Measurements from ENCODE around the gene ITGA4. TPM values are rescaled to one million over a fixed set of nuclear protein-coding genes. Genes with fewer than 3 reads are reported as not detected.

The ITGA4 gene
- total and polyA plus RNA-seq, 9 donors: 1.0 to 7.2 (median 2.1) TPM

DNA sequence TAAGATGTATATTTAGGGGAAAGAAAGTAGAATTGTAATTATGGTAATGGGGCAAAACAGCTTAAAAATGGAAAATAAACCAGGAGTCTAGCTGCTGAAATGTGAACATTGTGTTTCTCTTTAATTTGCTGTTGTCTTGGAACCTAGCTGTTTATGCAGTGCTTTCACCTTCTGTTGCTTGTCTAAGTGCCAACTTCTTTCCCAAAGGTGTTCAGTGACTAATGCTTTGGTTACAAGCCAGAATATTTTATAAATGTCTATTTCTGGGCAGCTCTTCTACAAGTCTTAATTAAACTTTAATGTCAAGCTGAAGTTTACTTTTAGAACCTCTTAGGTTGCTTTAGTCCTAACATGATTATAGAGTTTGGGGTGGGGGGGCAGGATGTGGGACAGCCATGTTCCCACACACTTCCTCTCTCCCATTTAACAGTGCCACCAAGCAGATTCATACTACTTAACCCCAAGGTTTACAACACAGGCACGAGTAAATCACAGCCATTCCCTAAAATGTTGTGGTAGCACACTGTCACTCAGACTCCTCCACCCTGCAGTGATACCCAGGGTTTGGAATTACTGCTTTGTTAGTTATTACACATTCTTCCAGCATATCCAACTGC is 60.6 kb downstream of the ITGA4 start:
- H3K9me3 ChIP-seq: no peaks in the 10 kb centered on the region
- no peaks in the 10 kb centered on the region for H3K27me3 ChIP-seq
- DNase-seq: no peak
- H3K36me3 ChIP-seq: no peaks in the 10 kb centered on the region
- H3K4me1 ChIP-seq (ENCODE audit: insufficient read depth): no peaks in the 10 kb centered on the region
- H3K27ac ChIP-seq: no peak overlapping the region
- 67 to 86% (median 82%) methylated on average over 1 of the region's 1 CpG for WGBS, 3 donors
- intact Hi-C loops (cut with DNase I): no loop called here
- TF ChIP-seq, protein P1, sequence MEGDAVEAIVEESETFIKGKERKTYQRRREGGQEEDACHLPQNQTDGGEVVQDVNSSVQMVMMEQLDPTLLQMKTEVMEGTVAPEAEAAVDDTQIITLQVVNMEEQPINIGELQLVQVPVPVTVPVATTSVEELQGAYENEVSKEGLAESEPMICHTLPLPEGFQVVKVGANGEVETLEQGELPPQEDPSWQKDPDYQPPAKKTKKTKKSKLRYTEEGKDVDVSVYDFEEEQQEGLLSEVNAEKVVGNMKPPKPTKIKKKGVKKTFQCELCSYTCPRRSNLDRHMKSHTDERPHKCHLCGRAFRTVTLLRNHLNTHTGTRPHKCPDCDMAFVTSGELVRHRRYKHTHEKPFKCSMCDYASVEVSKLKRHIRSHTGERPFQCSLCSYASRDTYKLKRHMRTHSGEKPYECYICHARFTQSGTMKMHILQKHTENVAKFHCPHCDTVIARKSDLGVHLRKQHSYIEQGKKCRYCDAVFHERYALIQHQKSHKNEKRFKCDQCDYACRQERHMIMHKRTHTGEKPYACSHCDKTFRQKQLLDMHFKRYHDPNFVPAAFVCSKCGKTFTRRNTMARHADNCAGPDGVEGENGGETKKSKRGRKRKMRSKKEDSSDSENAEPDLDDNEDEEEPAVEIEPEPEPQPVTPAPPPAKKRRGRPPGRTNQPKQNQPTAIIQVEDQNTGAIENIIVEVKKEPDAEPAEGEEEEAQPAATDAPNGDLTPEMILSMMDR (IDR thresholded peaks at IDR 0.05): no peak
- TF ChIP-seq EP300 (IDR thresholded peaks at IDR 0.05): no peak
- H3K4me3 ChIP-seq: no peak overlapping the region

DNA sequence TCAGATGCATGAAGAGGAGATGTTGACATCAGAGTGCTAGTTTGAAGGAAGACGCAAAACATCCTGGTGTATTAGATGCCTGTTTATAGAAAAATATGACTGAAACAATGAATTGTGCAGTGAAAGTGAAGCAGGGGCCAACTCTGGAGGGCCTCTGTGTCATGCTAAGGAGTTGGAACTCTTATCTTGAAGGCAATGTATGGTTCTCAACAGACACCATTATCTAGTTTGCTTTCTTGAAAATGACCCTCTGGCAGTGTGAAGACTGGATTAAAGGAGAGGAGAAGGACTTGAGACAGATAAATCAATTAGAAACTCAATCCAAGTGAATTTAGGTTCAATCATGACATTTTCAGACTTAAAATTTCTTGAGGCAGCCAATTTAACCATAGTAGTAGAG is 63.1 kb downstream of the ITGA4 start:
- no peaks in the 10 kb centered on the region for H3K36me3 ChIP-seq
- no peak for TF ChIP-seq EP300 (IDR thresholded peaks at IDR 0.05)
- TF ChIP-seq, protein P1 (IDR thresholded peaks at IDR 0.05): no peak
- H3K4me1 ChIP-seq (ENCODE audit: insufficient read depth): no peaks in the 10 kb centered on the region
- H3K4me3 ChIP-seq: no peak overlapping the region
- intact Hi-C loops (cut with DNase I): no loop called here
- no peak for DNase-seq
- no peaks in the 10 kb centered on the region for H3K9me3 ChIP-seq
- no peak overlapping the region for H3K27ac ChIP-seq
- 89 to 96% (median 90%) methylated on average over 1 of the region's 1 CpG for WGBS, 3 donors
- no peaks in the 10 kb centered on the region for H3K27me3 ChIP-seq

GRCh38 chr2:181523756-181524155 is 66.6 kb downstream of the ITGA4 start:
- WGBS, 3 donors: 88 to 94% (median 90%) methylated on average over 5 of the region's 5 CpGs
- H3K9me3 ChIP-seq: no peaks in the 10 kb centered on the region
- TF ChIP-seq EP300 (IDR thresholded peaks at IDR 0.05): no peak
- TF ChIP-seq, protein P1 (IDR thresholded peaks at IDR 0.05): no peak
- TF ChIP-seq POLR2A (IDR thresholded peaks at IDR 0.05): no peak
- no peak overlapping the region for H3K4me3 ChIP-seq
- intact Hi-C loops (cut with DNase I): no loop called here
- no peaks in the 10 kb centered on the region for H3K36me3 ChIP-seq
- H3K27ac ChIP-seq: no peak overlapping the region
- DNase-seq: no peak
- no peaks in the 10 kb centered on the region for H3K27me3 ChIP-seq
- H3K4me1 ChIP-seq (ENCODE audit: insufficient read depth): no peaks in the 10 kb centered on the region

- H3K27ac ChIP-seq: no peak overlapping the region
- H3K36me3 ChIP-seq: no peaks in the 10 kb centered on the region
- no peak for TF ChIP-seq POLR2A (IDR thresholded peaks at IDR 0.05)
- TF ChIP-seq EP300 (IDR thresholded peaks at IDR 0.05): no peak
- TF ChIP-seq, protein P1 (IDR thresholded peaks at IDR 0.05): no peak
- intact Hi-C loops (cut with DNase I): no loop called here
- no peaks in the 10 kb centered on the region for H3K4me1 ChIP-seq (ENCODE audit: insufficient read depth)
- H3K4me3 ChIP-seq: no peak overlapping the region
- H3K9me3 ChIP-seq: no peaks in the 10 kb centered on the region
- WGBS, 3 donors: 75 to 84% (median 79%) methylated on average over 4 of the region's 4 CpGs
- no peak for DNase-seq
- no peaks in the 10 kb centered on the region for H3K27me3 ChIP-seq
These were observed 68.8 kb downstream of the ITGA4 start for GRCh38 chr2:181526014-181526413.

All from ovary (tissue), 9 donors.